Measurements from ENCODE around the gene KCNG2.

KCNG2 gene

DNA sequence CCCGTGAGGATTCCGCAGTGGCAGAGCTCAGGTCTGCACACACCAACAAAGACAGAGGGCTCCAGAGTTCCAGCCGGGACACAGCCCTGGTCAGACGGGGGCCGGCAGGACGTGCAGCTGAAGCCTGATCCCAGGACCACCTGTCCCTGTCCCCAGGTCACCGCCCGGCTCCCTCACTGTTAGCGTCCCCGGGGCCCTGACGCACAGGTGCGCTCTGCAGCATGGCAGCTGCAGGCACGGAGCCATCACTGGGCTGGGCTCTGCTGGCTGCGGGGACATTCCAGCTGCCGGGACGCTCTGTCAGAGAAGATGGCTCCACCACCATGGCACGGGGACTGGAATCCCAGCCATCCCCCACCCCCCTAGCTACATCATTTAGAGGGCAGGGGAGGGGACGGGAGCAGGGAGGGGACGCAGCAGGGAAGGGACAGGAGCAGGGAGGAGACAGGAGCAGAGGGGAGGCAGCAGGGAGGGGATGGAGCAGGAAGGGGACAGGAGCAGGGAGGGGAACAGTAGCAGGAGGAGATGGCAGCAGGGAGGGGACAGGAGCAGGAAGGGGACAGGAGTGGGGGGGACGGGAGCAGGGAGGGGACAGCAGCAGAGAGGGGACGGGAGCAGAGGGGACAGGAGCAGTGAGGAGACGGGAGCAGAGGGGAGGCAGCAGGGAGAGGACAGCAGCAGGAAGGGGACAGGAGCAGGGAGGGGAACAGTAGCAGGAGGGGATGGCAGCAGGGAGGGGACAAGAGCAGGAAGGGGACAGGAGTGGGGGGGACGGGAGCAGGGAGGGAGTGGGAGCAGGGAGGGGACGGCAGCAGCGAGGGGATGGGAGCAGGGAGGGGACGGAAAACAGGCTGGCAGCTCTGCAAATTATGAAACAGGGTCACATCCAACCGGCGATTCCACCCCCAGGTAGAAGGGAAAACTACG is 113.9 kb downstream of the KCNG2 start:
- H3K4me2 ChIP-seq = no peak overlapping the region
- H3K36me3 ChIP-seq = peaks cover 88% of the 10 kb centered on the region
- no peak overlapping the region for H3K4me3 ChIP-seq
- H4K20me1 ChIP-seq = peaks cover 100% of the 10 kb centered on the region
- peaks cover 12% of the 10 kb centered on the region for H3K9me3 ChIP-seq
- H3K27me3 ChIP-seq = no peaks in the 10 kb centered on the region
- peaks cover 35% of the 10 kb centered on the region for H3K4me1 ChIP-seq
- no peak overlapping the region for H3K27ac ChIP-seq
- no peak overlapping the region for H3K9ac ChIP-seq
- TF ChIP-seq Cebpa-rat (IDR thresholded peaks at IDR 0.05) = no peak

DNA sequence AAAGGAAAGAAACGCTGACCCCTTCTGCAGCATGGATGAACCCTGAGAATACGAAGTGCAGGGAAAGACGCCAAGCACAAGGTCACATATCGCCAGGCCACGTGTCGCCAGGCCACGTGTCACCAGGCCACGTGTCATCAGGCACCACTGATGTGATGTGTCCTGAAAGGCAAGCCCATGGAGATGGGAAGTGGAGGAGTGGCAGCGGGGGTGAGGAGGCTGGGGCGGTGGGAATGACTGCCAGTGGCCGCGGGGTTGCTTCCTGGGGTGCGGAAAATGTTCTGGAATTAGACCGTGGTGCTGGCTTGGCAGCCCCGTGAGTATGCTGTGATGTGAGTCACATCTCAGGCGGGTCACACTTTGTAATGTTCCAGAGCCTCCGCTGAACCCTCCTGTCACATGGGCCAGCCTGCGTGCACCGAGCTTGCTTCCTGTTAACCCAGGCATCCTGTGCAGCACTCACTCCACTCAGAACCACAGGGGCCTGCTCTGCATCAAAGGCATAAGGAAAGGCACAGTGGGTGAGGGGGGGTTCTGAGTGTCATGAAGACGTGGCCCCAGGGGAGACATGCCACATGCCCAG is 114.8 kb downstream of the KCNG2 start:
- Histone ChIP-seq H4K20me1 (peaks cover 100% of the 10 kb centered on the region), H3K27me3 (no peaks in the 10 kb centered on the region), H3K4me2 (peak overlapping the region; percentile 76), H3K9me3 (peaks cover 21% of the 10 kb centered on the region), H3K9ac (no peak overlapping the region), H3K36me3 (peaks cover 90% of the 10 kb centered on the region), H3K4me1 (peaks cover 35% of the 10 kb centered on the region), H3K4me3 (no peak overlapping the region), H3K27ac (no peak overlapping the region)
- no peak for TF ChIP-seq Cebpa-rat (IDR thresholded peaks at IDR 0.05)

DNA sequence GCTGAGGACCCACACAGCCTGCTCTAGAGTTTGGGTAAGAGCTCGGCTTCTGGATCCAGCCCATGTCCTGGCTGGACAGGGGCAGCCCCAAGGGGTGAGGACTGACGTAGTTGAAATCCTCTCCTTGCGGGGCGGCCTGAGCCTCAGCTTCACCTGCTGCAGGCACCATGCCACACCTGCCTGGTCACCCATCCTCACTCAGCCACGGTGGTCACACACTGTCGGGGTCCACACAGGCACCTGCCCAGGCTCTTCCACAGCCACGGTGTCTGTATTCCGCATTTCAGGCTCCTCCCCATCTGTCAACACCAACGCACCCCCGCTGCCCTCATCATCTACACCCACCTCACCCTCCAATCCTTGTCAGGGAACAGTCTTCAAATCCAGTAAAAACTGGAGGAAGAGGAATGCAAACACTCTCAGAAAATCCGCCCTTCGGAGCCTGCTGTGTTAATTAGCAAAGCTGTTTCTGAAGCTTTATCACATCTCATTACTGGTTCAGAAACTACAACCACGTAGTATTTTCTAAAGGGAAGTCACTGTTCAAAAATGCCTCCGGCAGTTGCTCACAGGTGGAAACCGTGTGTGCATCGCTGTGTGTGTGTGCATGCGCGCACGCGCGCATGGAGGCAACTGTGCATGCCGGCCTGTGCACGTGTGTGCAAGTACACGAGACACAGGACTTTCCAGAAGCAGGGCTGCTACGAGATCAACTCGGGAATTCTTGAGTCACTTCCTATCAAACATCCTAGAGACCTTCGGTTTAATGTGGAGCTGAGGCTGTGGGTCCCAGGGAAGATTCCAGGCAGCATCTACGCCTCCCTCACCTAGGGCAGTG is 115.5 kb downstream of the KCNG2 start:
- peaks cover 28% of the 10 kb centered on the region for H3K9me3 ChIP-seq
- peaks cover 35% of the 10 kb centered on the region for H3K4me1 ChIP-seq
- H3K27me3 ChIP-seq = no peaks in the 10 kb centered on the region
- TF ChIP-seq Cebpa-rat (IDR thresholded peaks at IDR 0.05) = no peak
- peak overlapping the region; percentile 76 for H3K4me2 ChIP-seq
- H3K36me3 ChIP-seq = peaks cover 90% of the 10 kb centered on the region
- no peak overlapping the region for H3K9ac ChIP-seq
- no peak overlapping the region for H3K27ac ChIP-seq
- H3K4me3 ChIP-seq = no peak overlapping the region
- H4K20me1 ChIP-seq = peaks cover 100% of the 10 kb centered on the region

DNA sequence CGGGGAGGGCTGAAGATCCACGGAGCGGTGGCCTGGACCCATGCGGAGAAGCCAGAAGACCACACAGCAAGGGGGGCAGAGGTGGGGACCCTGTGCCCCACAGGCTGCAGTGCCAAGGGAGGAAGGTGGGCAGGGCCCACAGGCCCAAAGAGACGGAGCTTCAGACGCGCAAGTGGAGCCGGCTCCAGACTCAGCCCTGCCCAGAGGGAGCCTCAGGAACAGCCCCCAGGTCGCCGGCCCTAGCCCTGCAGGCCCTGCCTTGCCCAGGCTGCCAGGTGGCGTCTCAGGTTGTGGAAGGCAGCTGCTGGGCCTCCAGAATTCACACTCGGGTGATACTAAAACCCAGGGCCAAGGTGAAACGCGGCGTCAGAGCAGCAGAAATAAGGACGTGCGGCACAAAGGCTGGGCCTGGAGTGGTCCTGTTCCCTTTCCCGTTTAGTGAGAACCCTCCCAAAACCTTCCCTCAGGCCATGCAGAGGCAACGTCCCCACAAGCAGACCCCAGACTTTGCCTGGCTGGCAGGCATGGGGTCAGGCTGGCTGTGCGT is 116.9 kb downstream of the KCNG2 start:
- Histone ChIP-seq H4K20me1 (peaks cover 97% of the 10 kb centered on the region), H3K9ac (no peak overlapping the region), H3K4me3 (no peak overlapping the region), H3K27me3 (no peaks in the 10 kb centered on the region), H3K27ac (no peak overlapping the region), H3K4me1 (peaks cover 35% of the 10 kb centered on the region), H3K36me3 (peaks cover 88% of the 10 kb centered on the region), H3K4me2 (peak overlapping the region; percentile 76), H3K9me3 (peaks cover 39% of the 10 kb centered on the region)
- no peak for TF ChIP-seq Cebpa-rat (IDR thresholded peaks at IDR 0.05)

DNA sequence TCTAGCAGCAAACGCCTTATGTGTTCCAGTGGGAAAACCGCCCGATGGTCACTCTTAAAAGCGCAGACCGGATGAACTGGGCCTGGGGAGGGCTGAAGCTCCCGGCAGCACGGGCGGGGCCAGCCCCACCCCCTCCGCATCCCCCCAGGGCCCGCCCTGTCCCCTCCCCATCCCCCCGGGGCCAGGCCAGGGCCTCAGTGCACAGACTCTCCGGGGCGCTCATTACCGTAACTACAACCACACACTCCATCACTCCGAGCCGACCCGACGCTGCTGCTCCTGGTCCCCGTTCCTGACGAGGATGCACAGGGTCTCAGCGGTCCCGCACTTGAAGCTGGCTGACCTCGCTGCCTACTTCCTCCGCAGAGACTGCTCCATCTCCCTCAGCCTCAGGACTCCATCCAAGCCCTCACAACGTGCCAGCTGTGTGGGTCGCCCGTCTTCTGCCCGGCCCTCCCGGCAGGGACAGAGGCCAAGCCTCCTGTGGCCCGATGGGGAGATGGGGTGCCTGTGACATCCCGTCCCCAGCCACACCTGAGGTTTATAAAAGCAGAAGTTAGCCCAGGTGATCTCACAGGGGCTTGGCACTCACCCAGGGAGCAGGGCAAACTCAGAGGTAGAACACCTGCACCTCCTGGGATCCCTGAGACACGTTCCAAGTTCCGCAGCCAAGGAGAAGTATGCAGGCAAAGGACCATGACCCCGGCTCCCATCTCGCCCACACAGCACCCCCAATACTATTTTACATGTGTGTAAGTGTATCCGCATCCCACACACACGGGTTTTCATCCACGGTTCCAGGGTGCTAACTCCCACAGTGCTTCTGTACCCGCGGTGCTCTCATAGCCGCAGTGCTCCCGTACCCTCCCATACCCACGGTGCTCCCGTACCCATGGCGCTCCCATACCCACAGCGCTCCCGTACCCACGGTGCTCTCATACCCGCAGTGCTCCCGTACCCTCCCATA is 117.7 kb downstream of the KCNG2 start:
- Histone ChIP-seq H3K9ac (no peak overlapping the region), H3K4me2 (peak overlapping the region; percentile 76; the same call in 1 of the 2 replicates), H3K27me3 (no peaks in the 10 kb centered on the region), H3K9me3 (peaks cover 39% of the 10 kb centered on the region), H3K36me3 (peaks cover 80% of the 10 kb centered on the region), H3K4me1 (peaks cover 35% of the 10 kb centered on the region), H4K20me1 (peaks cover 89% of the 10 kb centered on the region), H3K27ac (no peak overlapping the region), H3K4me3 (no peak overlapping the region)
- no peak for TF ChIP-seq Cebpa-rat (IDR thresholded peaks at IDR 0.05)

DNA sequence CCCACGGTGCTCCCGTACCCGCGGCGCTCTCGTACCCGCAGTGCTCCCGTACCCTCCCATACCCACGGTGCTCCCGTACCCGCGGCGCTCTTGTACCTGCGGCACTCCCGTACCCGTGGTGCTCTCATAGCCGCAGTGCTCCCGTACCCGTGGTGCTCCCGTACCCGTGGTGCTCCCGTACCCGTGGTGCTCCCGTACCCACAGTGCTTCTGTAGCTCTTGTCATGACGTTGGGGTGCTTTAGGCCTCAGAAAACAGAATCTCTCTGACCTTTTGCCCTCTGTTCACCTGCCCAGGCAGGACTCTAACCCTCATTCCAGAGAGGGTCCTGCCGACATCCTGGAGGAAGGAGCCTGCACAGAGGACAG is 118.4 kb downstream of the KCNG2 start:
- Histone ChIP-seq H3K4me2 (no peak overlapping the region), H3K9ac (no peak overlapping the region), H3K27ac (no peak overlapping the region), H3K4me1 (peaks cover 35% of the 10 kb centered on the region), H3K27me3 (no peaks in the 10 kb centered on the region), H3K4me3 (no peak overlapping the region; the same call in 1 of the 2 replicates), H4K20me1 (peaks cover 82% of the 10 kb centered on the region), H3K9me3 (peaks cover 39% of the 10 kb centered on the region), H3K36me3 (peaks cover 74% of the 10 kb centered on the region)
- TF ChIP-seq Cebpa-rat (IDR thresholded peaks at IDR 0.05) = no peak

DNA sequence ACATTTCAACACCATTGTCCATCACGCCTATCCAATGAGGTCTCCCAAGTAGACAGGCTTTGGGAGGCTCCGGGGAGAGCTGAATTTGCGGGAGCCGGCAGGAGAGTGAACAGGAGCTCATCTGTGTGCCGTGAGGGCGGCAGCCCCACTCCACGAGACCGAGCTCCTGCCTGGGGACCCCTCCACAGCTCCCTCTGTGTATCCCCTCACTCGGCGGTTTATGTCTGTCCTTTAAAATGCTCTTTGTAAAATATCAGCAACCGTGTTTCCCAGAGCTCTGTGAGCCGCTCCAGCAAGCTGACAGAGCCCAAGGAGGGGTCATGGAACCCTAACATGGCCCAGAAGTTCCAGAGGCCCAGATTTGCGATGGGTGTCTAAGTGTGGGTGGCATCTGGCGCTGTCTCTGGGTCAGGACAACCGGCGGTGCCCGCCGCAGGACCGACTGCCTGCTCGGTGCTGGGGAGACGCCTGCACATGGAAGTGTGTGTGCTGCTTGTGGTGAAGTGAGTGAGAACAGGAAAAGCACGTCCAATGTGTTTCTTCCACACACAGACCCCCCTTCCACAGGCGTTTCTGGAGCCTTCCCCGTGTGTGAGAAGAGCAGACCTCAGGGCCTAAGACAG is 118.9 kb downstream of the KCNG2 start:
- Histone ChIP-seq H4K20me1 (peaks cover 77% of the 10 kb centered on the region), H3K4me1 (peaks cover 35% of the 10 kb centered on the region), H3K4me2 (no peak overlapping the region), H3K36me3 (peaks cover 69% of the 10 kb centered on the region), H3K27me3 (no peaks in the 10 kb centered on the region), H3K9ac (no peak overlapping the region), H3K27ac (no peak overlapping the region), H3K4me3 (no peak overlapping the region; the same call in 1 of the 2 replicates), H3K9me3 (peaks cover 39% of the 10 kb centered on the region)
- no peak for TF ChIP-seq Cebpa-rat (IDR thresholded peaks at IDR 0.05)

DNA sequence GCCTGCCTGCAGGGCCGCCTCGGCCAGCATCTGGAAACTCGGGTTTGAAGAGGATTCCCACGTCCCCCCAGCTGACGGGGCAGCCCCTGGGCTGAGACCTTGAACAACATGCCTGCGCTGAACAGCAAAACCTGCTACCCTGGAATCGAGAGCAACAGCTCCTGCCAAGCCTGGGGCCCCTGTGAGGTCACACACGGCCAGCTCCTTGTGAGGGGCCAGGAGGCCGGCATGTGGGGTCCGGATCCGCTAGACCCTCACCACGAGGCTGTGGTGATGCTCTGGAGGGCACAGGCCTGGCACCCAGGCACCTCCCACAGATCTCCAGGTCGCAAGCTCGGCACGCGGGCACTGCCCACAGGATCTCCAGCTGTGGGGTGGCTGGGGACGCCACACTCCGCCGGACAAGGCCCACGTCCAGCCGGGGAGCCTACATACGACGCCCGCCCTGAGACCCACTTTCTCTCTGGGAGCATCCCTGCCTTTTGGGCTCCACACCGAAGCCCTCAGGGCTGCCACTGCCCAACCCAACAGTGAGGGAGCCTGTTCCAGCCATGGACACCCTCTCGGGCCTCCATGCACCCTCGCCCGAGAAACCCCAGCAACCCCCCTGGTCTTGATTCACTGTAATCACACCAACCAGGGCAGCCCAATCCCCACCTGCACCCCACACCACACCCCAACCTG is 119.6 kb downstream of the KCNG2 start:
- peaks cover 45% of the 10 kb centered on the region for H3K9me3 ChIP-seq
- no peak overlapping the region for H3K4me2 ChIP-seq
- peaks cover 77% of the 10 kb centered on the region for H4K20me1 ChIP-seq
- H3K27ac ChIP-seq = no peak overlapping the region
- TF ChIP-seq Cebpa-rat (IDR thresholded peaks at IDR 0.05) = no peak
- no peak overlapping the region for H3K4me3 ChIP-seq
- H3K36me3 ChIP-seq = peaks cover 73% of the 10 kb centered on the region
- H3K9ac ChIP-seq = no peak overlapping the region
- peaks cover 32% of the 10 kb centered on the region for H3K4me1 ChIP-seq
- no peaks in the 10 kb centered on the region for H3K27me3 ChIP-seq

All from BLaER1 (cell line).